Body of pancreas (tissue), 4 donors: ENCODE results near the gene GCNT3.

Source experiments
- POLR2A ChIP-seq, 3 donors: fragments of 450-650 bp; IDR thresholded peaks; one replicate each; pipeline ENCODE4 v1.6.1; 2016; ENCODE audit warnings: antibody characterized with exemption in 3 of 3, mild to moderate bottlenecking in 2 of 3
- TF ChIP-seq, protein P1 (sequence below), 7 experiments: fragments of 450-650 bp in 4 of 7; fragments of 200-600 bp in 3 of 7; sonication (generic) in 3 of 7; IDR thresholded peaks; one replicate each; pipeline ENCODE4 v1.5.1; 2016 to 2019; ENCODE audit warnings: antibody characterized with exemption in 7 of 7

DNA sequence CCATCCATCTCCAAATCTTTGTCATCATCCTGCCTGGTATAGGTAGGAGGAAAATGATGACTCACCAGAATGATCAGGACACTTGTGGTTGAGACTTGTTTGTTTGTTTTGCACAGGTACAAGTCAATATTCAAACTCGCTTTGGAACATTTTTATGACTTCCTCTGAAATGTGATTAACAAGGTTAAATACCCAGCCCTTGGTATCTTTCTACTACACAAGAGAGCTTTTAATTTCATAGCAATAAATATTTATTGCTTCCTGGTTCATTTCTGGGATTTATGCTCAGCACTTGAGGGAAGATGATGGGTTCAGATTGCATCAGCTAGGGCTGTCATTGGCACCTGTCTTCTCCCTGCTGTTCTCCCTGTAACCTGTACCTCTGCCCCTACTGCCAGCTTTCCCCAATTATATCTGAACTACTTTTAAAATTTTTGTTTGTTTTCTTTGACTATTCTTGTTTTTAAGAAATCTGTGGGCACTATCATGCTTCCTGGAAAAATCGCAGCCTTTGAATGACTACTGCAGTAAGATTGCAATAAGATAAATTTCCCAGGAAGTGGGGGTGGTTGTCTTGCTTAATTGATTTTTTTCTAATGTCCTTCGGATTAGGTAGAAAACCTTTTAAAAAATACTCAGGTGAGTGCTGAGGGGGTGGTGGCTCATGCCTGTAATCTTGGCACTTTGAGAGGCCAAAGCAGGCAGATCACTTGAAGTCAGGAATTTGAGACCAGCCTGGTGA, 24.3 kb upstream of the GCNT3 start:
- TF ChIP-seq, protein P1, sequence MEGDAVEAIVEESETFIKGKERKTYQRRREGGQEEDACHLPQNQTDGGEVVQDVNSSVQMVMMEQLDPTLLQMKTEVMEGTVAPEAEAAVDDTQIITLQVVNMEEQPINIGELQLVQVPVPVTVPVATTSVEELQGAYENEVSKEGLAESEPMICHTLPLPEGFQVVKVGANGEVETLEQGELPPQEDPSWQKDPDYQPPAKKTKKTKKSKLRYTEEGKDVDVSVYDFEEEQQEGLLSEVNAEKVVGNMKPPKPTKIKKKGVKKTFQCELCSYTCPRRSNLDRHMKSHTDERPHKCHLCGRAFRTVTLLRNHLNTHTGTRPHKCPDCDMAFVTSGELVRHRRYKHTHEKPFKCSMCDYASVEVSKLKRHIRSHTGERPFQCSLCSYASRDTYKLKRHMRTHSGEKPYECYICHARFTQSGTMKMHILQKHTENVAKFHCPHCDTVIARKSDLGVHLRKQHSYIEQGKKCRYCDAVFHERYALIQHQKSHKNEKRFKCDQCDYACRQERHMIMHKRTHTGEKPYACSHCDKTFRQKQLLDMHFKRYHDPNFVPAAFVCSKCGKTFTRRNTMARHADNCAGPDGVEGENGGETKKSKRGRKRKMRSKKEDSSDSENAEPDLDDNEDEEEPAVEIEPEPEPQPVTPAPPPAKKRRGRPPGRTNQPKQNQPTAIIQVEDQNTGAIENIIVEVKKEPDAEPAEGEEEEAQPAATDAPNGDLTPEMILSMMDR (IDR thresholded peaks at IDR 0.05), result no peak
- TF ChIP-seq POLR2A (IDR thresholded peaks at IDR 0.05), result no peak
